Right kidney (tissue), 9 donors: Measurements from ENCODE around the gene TPT1.
"Not testable (repeated sequence)": the region's sequence is repeated elsewhere in the genome, so short reads cannot be mapped to it uniquely, and the experiment has no call there.

Source experiments
- DNase-seq: peaks from one replicate; pipeline ENCODE4 v3.0.0-alpha.2; 2016
- long read RNA-seq, 8 donors: transcript quantifications; one replicate each; lab custom pipeline, GENCODE V29; 2026

The TPT1 gene
- long read RNA-seq, donor 1, full-length matches to known transcripts, result 4,453 of 5,365 reads
- long read RNA-seq, donor 1, partial matches to known transcripts, result 743 of 5,365 reads
- long read RNA-seq, donor 1, other reads (novel, unspliced or antisense), result 169 of 5,365 reads
- long read RNA-seq, donor 2, full-length matches to known transcripts, result 2,909 of 3,506 reads
- long read RNA-seq, donor 2, partial matches to known transcripts, result 490 of 3,506 reads
- long read RNA-seq, donor 2, other reads (novel, unspliced or antisense), result 107 of 3,506 reads
- long read RNA-seq, donor 3, full-length matches to known transcripts, result 1,472 of 1,743 reads
- long read RNA-seq, donor 3, partial matches to known transcripts, result 229 of 1,743 reads
- long read RNA-seq, donor 3, other reads (novel, unspliced or antisense), result 42 of 1,743 reads
- long read RNA-seq, donor 4, full-length matches to known transcripts, result 2,256 of 2,756 reads
- long read RNA-seq, donor 4, partial matches to known transcripts, result 426 of 2,756 reads
- long read RNA-seq, donor 4, other reads (novel, unspliced or antisense), result 74 of 2,756 reads
- long read RNA-seq, donor 5, full-length matches to known transcripts, result 2,103 of 2,538 reads
- long read RNA-seq, donor 5, partial matches to known transcripts, result 385 of 2,538 reads
- long read RNA-seq, donor 5, other reads (novel, unspliced or antisense), result 50 of 2,538 reads
- long read RNA-seq, donor 6, full-length matches to known transcripts, result 2,472 of 3,047 reads
- long read RNA-seq, donor 6, partial matches to known transcripts, result 489 of 3,047 reads
- long read RNA-seq, donor 6, other reads (novel, unspliced or antisense), result 86 of 3,047 reads
- long read RNA-seq, donor 7, full-length matches to known transcripts, result 3,325 of 3,976 reads
- long read RNA-seq, donor 7, partial matches to known transcripts, result 548 of 3,976 reads
- long read RNA-seq, donor 7, other reads (novel, unspliced or antisense), result 103 of 3,976 reads
- long read RNA-seq, donor 8, full-length matches to known transcripts, result 2,042 of 2,412 reads
- long read RNA-seq, donor 8, partial matches to known transcripts, result 326 of 2,412 reads
- long read RNA-seq, donor 8, other reads (novel, unspliced or antisense), result 44 of 2,412 reads

- peak; percentile 90 for DNase-seq
Observed at GRCh38 chr13:45341034-45341798, at the start of gene TPT1. TSS of gene TPT1 (minus strand) at chr13:45341183. CDS start at chr13:45341069, 114 bp downstream.

- DNase-seq, result not testable (repeated sequence)
Observed at GRCh38 chr13:45390348-45390747, 49.4 kb upstream of the TPT1 start.

GRCh38 chr13:45388664-45389063, 47.7 kb upstream of the TPT1 start:
- DNase-seq, result no peak

- DNase-seq, result not testable (repeated sequence)
Observed at GRCh38 chr13:45386892-45387575, 46.1 kb upstream of the TPT1 start.

GRCh38 chr13:45385907-45386553, 45.0 kb upstream of the TPT1 start:
- no peak for DNase-seq

GRCh38 chr13:45385320-45385719, 44.3 kb upstream of the TPT1 start:
- no peak for DNase-seq

GRCh38 chr13:45384474-45385174, 43.6 kb upstream of the TPT1 start:
- DNase-seq, result no peak

- not testable (repeated sequence) for DNase-seq
Observed at GRCh38 chr13:45382739-45383138, 41.8 kb upstream of the TPT1 start.

GRCh38 chr13:45381196-45381595, 40.2 kb upstream of the TPT1 start:
- DNase-seq, result no peak

- DNase-seq, result not testable (repeated sequence)
Observed at GRCh38 chr13:45380708-45381107, 39.7 kb upstream of the TPT1 start.

GRCh38 chr13:45379516-45379915, 38.5 kb upstream of the TPT1 start:
- not testable (repeated sequence) for DNase-seq

- not testable (repeated sequence) for DNase-seq
Observed at GRCh38 chr13:45378786-45379185, 37.8 kb upstream of the TPT1 start.

GRCh38 chr13:45377314-45377713, 36.3 kb upstream of the TPT1 start:
- not testable (repeated sequence) for DNase-seq

GRCh38 chr13:45376651-45377050, 35.7 kb upstream of the TPT1 start:
- not testable (repeated sequence) for DNase-seq

GRCh38 chr13:45374917-45375316, 33.9 kb upstream of the TPT1 start:
- no peak for DNase-seq

- DNase-seq, result no peak
Observed at GRCh38 chr13:45373162-45373547, 32.2 kb upstream of the TPT1 start.

GRCh38 chr13:45372189-45373161, 31.5 kb upstream of the TPT1 start:
- peak; percentile 18 for DNase-seq

- peak; percentile 67 for DNase-seq
Observed at GRCh38 chr13:45370922-45371406, 30.0 kb upstream of the TPT1 start.

GRCh38 chr13:45369116-45369515, 28.1 kb upstream of the TPT1 start:
- DNase-seq, result no peak
